Right renal pelvis (tissue), 4 donors: ENCODE results near the gene CD79A. TPM values are rescaled to one million over a fixed set of nuclear protein-coding genes. Genes with fewer than 3 reads are reported as not detected.

ENCODE experiments used
- DNase-seq, 4 donors: peaks; one replicate each; pipeline ENCODE4 v3.0.0-alpha.2; 2013; ENCODE audit warnings: low read depth in 4 of 4, low spot score in 3 of 4, missing footprints in 1 of 4
- polyA plus RNA-seq, 4 donors: library from polyadenylated mRNA; unstranded; fragments of 120-200 nt; gene quantifications; one replicate each; pipeline ENCODE4 v1.2.1, GENCODE V29; 2013; ENCODE audit not compliant: insufficient read length in 4 of 4

CD79A gene
- 1 to 10 TPM; 1.0 to 1.4 (median 1.2) TPM for polyA plus RNA-seq

GRCh38 chr19:41876847-41877832, at the start of gene CD79A:
Gene CD79A, plus strand, starts transcription at chr19:41877279. Its CDS starts 26 bp downstream, at chr19:41877305.
- DNase-seq = no peak

DNA sequence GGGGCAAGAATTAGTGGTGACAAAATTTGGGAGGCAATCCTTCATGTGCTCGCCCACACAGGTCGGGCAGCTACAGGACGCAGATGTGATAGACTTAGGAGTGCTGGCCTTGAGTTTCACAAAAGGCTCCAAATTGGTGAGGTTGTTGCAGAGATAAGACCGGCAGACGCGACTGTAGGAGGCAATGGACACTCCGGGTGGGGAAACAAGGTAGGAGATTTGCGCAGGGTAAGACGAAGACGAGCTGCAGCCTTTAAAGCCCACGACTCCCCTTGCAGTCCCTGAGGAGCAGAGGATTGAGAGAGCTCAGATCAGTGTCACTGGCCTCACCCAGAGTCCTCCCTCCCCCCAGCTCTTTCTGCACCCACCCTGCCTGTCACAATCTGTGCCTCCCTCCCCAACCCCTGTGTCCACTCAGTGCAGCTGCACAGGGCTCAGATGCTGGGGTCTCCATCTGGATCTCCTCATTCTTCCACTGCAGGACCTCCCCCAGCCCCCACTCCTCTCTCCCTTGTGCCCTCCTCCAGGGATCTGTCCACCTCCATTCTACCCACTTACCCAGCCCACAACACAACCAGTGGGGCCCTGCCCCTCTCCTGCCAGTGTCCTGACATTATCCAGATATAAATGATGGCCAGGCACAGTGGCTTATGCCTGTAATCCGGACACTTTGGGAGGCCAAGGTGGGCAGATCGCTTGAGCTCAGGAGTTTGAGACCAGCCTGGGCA, 38.9 kb upstream of the CD79A start:
- no peak for DNase-seq

- DNase-seq = no peak
Observed at GRCh38 chr19:41839211-41839610, 37.9 kb upstream of the CD79A start.

GRCh38 chr19:41843371-41843770, 33.7 kb upstream of the CD79A start:
- no peak for DNase-seq

GRCh38 chr19:41844601-41845000, 32.5 kb upstream of the CD79A start, which contains the start of gene LYPD4:
Gene LYPD4, minus strand, starts transcription at chr19:41844683. Its CDS starts 5,398 bp downstream, at chr19:41839285.
- no peak for DNase-seq

GRCh38 chr19:41845001-41845050, 32.3 kb upstream of the CD79A start, which contains the start of gene DMRTC2:
Gene DMRTC2, plus strand, starts transcription at chr19:41845042. Its CDS starts 2,387 bp downstream, at chr19:41847429.
- DNase-seq = no peak

DNA sequence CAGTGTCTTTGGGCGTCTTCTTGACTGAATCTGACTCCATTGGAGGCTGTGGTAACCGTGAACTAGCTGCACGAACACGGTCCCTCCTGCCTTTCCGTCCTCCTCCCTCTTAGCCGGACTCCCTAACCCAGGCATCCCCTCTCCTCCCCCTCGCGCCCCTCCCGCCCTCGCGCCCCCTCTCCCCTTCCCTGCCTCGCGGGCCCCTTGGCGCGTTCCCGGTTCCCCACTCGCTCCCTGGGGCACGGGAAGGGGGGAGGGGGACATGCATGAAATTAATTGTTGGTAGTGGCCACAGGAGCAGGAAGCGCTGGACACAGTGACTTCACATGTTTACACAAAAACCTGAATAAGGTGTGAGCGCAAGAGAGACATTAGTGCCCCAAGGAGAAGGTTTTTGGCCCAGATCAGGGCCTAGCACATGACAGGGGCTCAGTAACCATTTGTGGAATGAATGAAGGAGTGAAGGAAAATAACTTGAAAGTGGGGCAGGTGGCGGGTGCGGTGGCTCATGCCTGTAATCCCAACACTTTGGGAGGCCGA, 32.0 kb upstream of the CD79A start:
- no peak for DNase-seq

- DNase-seq = no peak
Observed at GRCh38 chr19:41847351-41848105, 29.6 kb upstream of the CD79A start.

DNA sequence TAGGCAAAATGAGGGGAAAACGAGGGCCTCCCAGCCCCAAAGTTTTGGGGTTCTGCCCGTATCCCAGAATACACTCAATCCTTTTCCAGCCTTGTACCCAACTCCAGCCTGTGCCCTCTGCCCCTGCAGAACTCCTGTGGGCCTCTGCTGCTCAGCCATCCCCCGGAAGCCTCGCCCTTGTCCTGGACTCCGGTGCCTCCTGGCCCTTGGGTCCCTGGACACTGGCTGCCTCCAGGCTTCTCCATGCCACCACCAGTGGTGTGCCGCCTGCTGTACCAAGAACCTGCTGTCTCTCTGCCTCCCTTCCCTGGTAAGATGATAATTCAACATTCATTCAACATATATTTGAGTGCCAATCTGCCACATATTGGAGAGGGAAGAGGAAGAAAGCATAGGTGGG, 28.4 kb upstream of the CD79A start:
- no peak for DNase-seq

- DNase-seq = no peak
Observed at GRCh38 chr19:41849067-41849466, 28.0 kb upstream of the CD79A start.

- DNase-seq = no peak
Observed at GRCh38 chr19:41850381-41850780, 26.7 kb upstream of the CD79A start.

DNA sequence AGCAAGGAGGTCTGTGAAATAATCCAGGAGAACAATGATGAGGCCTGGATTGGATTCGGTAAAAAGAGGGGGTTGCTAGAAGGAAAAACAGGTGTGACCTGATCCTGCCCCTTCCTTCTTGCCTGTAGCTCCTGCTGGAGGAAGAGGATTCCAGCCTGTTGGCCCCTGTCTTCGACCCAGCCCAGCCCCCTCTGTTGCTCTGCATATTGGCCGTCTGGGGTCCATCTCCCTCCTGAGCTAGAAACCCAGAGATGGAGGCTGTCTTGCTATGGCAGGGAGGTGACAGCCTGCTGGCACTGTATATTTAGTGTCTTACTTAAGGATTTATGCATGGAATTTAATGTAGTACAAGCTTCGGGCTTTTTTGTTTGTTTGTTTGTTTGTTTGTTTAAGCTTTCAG, 25.6 kb upstream of the CD79A start:
- DNase-seq = no peak

DNA sequence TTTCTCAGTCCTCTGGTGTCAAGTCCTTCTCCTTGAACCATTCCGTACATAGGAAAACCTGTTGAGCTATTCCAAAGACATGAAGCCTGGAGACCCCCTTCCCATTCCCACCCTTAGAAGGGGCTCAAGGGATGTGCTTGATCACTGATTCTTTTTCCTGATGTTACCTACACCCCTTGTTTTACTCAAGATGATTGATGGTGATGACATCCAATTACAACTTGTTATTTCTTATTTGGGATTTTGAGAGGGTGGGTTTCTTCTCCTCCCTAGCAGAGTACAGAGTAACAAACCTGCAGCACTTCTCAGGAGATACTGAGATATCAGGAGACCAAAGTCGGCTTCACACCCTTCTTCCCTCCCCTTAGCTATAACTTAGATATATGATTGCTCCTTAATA, 23.7 kb upstream of the CD79A start:
- no peak for DNase-seq

GRCh38 chr19:41853768-41854167, 23.3 kb upstream of the CD79A start:
- no peak for DNase-seq

DNA sequence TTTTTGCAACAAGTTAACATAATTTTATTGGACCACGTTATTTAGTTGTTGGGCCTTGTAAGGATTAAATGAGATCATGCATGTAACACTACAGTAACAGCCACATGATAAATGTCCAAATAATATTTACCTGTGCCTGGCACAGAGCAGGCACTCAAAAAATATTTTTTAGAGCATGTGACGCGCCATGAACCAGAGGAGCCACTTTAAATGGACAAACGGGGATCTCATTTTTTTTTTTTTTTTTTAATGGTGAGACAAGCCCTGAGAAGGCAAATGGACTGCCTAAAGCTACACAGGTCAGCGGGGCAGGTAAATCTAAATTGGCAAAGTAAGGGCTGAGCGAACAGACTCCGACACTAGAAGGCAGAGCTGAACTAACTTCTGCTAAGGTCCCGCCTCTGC, 17.9 kb upstream of the CD79A start:
- DNase-seq = no peak

DNA sequence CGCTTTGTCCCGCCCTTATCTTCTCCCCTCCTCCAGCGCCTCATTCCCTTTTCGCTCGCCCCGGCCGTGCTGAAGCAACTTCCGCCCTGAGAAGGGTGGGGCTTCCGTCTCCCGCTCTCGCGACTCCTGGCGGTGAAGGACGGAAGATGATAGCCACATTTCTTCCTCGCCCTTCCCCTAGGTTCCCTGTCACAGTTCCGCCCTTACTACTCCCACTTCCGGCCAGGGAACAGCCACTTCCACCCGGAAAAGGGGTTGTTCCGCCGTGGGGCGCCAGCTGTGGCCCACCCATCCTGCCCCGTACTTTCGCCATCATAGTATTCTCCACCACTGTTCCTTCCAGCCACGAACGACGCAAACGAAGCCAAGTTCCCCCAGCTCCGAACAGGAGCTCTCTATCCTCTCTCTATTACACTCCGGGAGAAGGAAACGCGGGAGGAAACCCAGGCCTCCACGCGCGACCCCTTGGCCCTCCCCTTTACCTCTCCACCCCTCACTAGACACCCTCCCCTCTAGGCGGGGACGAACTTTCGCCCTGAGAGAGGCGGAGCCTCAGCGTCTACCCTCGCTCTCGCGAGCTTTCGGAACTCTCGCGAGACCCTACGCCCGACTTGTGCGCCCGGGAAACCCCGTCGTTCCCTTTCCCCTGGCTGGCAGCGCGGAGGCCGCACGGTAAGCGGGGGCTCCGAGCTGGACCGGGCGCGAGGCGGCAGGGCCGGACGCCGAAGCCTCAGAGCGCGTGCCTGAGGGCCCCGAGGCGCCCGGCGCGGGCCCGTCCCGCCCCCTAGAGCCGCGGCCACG, 17.3 kb upstream of the CD79A start, which contains the start of gene RPS19:
TSS of gene RPS19 (plus strand) at position 638 of the 801 bp plus-strand sequence. CDS start 520 bp downstream, outside the sequence.
- DNase-seq = peak; percentile 99 to 100 (median 99)

GRCh38 chr19:41860419-41861115, 16.5 kb upstream of the CD79A start:
- no peak for DNase-seq

GRCh38 chr19:41861116-41861768, 15.8 kb upstream of the CD79A start:
- DNase-seq = no peak

DNA sequence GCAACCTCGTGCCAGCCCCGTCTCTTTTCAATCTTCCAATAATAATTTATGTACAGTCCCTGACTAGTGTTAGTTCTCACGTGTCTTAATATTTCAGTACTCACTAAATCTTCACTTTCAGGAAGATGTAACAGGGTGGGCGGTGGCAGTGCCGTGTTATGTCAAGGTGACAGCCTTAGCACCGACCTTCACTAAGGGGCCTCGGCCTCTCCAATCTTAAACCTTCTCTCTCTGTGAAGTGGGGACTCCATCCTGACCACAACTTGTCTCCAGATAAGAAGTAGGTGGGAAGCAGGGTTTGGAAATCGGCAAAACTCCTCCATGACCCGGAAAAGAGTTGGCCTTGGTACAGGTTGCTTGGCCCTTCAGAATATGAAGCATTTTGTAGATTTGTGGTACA, 15.2 kb upstream of the CD79A start:
- DNase-seq = no peak
